ENCODE data around the gene CTDSPL. TPM values are rescaled to one million over a fixed set of nuclear protein-coding genes. Genes with fewer than 3 reads are reported as not detected.

Gene CTDSPL
- total RNA-seq, 1 donor from 2014 or later = not detected

DNA sequence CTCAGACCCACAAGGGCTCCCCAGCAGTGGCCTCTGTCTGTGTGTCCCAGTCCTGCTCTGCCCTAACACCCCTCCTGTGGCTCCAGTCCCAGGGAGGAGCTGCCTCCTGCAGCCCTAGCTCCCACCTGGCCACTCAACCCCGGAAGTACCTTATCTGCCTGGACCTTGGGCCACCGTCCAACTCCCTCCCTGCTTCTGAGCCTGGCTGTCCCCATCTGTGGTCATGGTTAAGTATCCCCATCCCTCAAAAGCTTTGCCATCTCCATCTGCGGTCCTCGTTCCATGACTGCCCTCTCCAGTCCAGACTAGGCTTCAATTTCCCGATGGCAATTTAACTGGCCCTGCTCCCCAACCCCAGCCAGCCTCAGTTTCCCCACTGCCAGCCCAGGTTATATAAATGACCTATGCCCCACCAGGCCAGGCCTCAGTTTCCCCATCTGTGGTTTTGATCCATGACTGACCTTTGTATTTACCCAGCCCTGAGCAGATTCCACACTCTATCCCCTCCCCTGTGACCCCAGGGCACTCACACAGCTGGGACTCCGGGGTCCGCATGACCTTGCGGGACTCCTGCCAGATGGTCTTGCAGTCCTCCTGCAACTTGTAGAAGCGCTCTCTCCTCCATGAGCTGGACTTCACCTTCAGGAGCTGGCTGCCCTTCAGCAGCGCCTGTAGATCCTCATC, 158.1 kb downstream of the CTDSPL start:
- intact Hi-C loops (cut with micrococcal nuclease) = no loop called here

DNA sequence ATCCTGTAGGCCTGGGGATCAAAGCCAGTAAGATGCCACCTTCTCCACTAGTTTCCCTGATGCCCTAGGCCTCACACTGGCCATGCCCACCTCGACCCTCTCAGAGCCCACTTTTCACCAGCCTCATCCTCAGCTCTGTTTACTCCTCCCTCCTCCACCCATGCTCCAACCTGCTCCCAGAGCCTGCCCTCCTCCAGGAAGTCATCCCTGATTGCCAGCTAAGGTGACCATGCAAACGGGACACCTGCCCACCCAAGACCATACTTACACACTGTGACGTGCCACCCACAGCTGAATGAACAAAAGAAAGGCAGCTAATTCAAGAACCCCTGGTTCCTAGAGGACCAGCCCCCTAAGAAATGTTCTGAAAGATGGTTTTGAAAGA, 158.7 kb downstream of the CTDSPL start:
- Mint-ChIP-seq H3K9me3 (peaks cover 6% of the 10 kb centered on the region), H3K4me3 (no peak overlapping the region), H3K36me3 (ENCODE audit: low read depth) (peaks cover 21% of the 10 kb centered on the region), H3K27me3 (no peaks in the 10 kb centered on the region), H3K4me1 (peaks cover 19% of the 10 kb centered on the region), H3K27ac (no peak overlapping the region)
- ChIA-PET POLR2A (no interaction called here), CTCF (no interaction called here)
- TF ChIP-seq, protein P1, sequence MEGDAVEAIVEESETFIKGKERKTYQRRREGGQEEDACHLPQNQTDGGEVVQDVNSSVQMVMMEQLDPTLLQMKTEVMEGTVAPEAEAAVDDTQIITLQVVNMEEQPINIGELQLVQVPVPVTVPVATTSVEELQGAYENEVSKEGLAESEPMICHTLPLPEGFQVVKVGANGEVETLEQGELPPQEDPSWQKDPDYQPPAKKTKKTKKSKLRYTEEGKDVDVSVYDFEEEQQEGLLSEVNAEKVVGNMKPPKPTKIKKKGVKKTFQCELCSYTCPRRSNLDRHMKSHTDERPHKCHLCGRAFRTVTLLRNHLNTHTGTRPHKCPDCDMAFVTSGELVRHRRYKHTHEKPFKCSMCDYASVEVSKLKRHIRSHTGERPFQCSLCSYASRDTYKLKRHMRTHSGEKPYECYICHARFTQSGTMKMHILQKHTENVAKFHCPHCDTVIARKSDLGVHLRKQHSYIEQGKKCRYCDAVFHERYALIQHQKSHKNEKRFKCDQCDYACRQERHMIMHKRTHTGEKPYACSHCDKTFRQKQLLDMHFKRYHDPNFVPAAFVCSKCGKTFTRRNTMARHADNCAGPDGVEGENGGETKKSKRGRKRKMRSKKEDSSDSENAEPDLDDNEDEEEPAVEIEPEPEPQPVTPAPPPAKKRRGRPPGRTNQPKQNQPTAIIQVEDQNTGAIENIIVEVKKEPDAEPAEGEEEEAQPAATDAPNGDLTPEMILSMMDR (IDR thresholded peaks at IDR 0.05) = no peak
- ATAC-seq (ENCODE audit: low read depth) (no peak), DNase-seq (no peak)
- intact Hi-C loops (cut with micrococcal nuclease) = no loop called here

More for the DNA sequence above, 158.1 kb downstream of the CTDSPL start:
- Mint-ChIP-seq H3K4me3 (no peak overlapping the region), H3K27ac (no peak overlapping the region), H3K9me3 (peaks cover 11% of the 10 kb centered on the region), H3K36me3 (ENCODE audit: low read depth) (peaks cover 25% of the 10 kb centered on the region), H3K4me1 (peaks cover 15% of the 10 kb centered on the region), H3K27me3 (no peaks in the 10 kb centered on the region)
- POLR2A ChIA-PET = no interaction called here
- ATAC-seq (ENCODE audit: low read depth) (no peak), DNase-seq (no peak)
- TF ChIP-seq, protein P1 (IDR thresholded peaks at IDR 0.05) = no peak
- CTCF ChIA-PET = no interaction called here

DNA sequence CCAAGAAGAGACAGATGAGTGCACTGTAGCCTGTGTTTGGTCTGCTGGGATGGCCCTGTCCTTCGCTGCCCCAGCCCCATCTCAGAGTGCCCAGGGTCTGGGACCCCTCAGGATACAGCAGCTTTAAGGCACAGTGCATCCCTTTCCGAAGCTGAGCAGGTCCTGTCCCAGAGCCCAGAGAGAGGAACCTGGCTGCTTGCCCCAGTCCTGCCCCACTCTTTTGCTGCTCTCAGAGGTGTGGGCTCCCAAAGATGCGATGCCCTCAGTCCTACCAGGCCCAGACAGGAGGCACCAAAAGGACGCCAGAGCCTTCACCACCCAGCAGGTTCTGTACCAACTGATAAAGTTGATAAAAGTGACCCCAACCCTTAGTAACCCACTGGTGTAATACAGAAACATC, 159.5 kb downstream of the CTDSPL start:
- H3K27ac Mint-ChIP-seq = no peak overlapping the region
- TF ChIP-seq, protein P1 (IDR thresholded peaks at IDR 0.05) = no peak
- H3K9me3 Mint-ChIP-seq = peaks cover 3% of the 10 kb centered on the region
- H3K27me3 Mint-ChIP-seq = no peaks in the 10 kb centered on the region
- intact Hi-C loops (cut with micrococcal nuclease) = no loop called here
- H3K36me3 Mint-ChIP-seq (ENCODE audit: low read depth) = peaks cover 15% of the 10 kb centered on the region
- DNase-seq (no peak), ATAC-seq (ENCODE audit: low read depth) (no peak)
- CTCF ChIA-PET = interaction anchor here (2.1 kb wide), 1 partner anchor 24 kb away, joined by 6 read pairs; no protein-coding TSS in a partner anchor
- POLR2A ChIA-PET = interaction anchor here (0.8 kb wide), 1 partner anchor 28 kb away, joined by 3 read pairs; no protein-coding TSS in a partner anchor
- H3K4me1 Mint-ChIP-seq = peaks cover 25% of the 10 kb centered on the region
- H3K4me3 Mint-ChIP-seq = no peak overlapping the region

DNA sequence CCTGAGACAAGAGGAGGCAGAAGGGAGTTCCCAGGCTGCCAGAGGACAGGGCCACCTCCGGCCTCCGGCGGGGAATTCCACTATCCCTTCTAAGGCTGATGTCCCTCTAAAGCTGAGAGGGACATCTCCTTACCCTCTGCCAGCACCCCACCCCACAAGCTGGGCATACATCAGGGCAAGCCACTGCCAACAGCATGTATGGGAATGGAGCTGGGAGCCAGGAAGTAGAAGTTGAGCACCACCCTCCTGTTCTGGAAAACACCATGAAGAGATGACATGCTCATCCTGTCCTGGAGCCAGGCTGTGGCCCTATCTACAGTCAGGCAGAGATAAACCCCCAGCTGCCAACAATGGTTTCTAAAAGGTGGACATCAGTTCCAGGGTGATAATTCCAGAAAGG, 160.6 kb downstream of the CTDSPL start:
- TF ChIP-seq, protein P1 (IDR thresholded peaks at IDR 0.05) = no peak
- H3K27me3 Mint-ChIP-seq = no peaks in the 10 kb centered on the region
- ATAC-seq (ENCODE audit: low read depth) = no peak
- peaks cover 25% of the 10 kb centered on the region for H3K4me1 Mint-ChIP-seq
- no peak overlapping the region for H3K4me3 Mint-ChIP-seq
- ChIA-PET POLR2A (interaction anchor here (0.8 kb wide), 1 partner anchor 29 kb away, joined by 3 read pairs; no protein-coding TSS in a partner anchor), CTCF (interaction anchor here (2.1 kb wide), 1 partner anchor 25 kb away, joined by 6 read pairs; no protein-coding TSS in a partner anchor)
- DNase-seq = no peak
- H3K36me3 Mint-ChIP-seq (ENCODE audit: low read depth) = peaks cover 7% of the 10 kb centered on the region
- no peaks in the 10 kb centered on the region for H3K9me3 Mint-ChIP-seq
- no peak overlapping the region for H3K27ac Mint-ChIP-seq
- intact Hi-C loops (cut with micrococcal nuclease) = no loop called here

DNA sequence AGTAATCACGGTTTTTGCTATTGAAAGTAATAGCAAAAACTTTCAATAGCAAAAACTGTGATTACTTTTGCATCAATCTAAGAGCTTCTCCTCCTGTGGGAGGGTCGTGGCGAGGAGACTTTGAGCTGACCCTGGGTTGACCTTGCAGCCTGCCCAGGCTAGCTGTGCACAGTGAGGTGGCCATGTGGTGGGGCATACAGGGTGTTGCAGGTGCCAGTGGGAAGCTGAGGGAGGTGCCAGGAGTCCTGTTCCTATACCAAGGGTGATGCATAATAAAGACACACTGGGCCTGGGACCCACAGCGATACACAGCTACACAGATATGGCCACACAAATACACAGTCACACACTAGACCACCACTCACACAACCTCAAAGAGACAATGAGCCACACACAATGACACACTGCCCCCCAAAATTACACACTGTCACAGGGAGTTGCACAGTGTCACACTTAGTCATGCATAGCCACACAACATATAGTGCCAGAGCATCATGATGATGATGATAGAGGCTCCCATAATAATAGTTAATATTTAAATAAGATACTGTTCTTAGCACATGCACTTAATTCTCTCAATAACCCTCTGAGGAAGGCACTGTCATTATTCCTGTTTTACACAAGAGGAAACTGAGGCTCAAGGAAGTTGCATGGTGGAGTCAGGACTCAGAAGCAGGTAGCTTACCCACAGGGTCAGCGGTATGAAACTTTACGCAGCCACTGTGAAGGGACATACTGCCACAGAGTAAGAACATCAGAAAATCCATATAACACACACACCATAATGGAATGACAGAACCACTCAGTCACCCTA, 161.4 kb downstream of the CTDSPL start:
- peaks cover 7% of the 10 kb centered on the region for H3K36me3 Mint-ChIP-seq (ENCODE audit: low read depth)
- no peaks in the 10 kb centered on the region for H3K9me3 Mint-ChIP-seq
- no peak for ATAC-seq (ENCODE audit: low read depth)
- ChIA-PET CTCF (interaction anchor here (2.1 kb wide), 1 partner anchor 26 kb away, joined by 6 read pairs; no protein-coding TSS in a partner anchor), POLR2A (interaction anchor here (0.7 kb wide), 2 partner anchors 431 to 1382 kb away, joined by 3 read pairs; no protein-coding TSS in a partner anchor)
- intact Hi-C loops (cut with micrococcal nuclease) = no loop called here
- peak overlapping the region; percentile 97 for H3K4me3 Mint-ChIP-seq
- TF ChIP-seq, protein P1 (IDR thresholded peaks at IDR 0.05) = no peak
- H3K4me1 Mint-ChIP-seq = peaks cover 25% of the 10 kb centered on the region
- no peak for DNase-seq
- H3K27me3 Mint-ChIP-seq = no peaks in the 10 kb centered on the region
- H3K27ac Mint-ChIP-seq = peak overlapping the region; percentile 98
